Astrocyte of the cerebellum (primary cell): ENCODE data around the gene MN1.
A peak's percentile ranks its signal among the peaks of the same experiment; 100 is the strongest.

ENCODE experiments used
- DNase-seq: peaks from one replicate; pipeline ENCODE4 v3.0.0-alpha.2; 2011; ENCODE audit warnings: low read depth
- H3K4me3 ChIP-seq: 2 replicates; pipeline ENCODE4 v1.5.1; 2011; ENCODE audit warnings: mild to moderate bottlenecking, low read depth, low read length, moderate library complexity
- CTCF ChIP-seq: IDR thresholded peaks from 2 replicates; pipeline ENCODE4 v1.5.1; 2012; ENCODE audit warnings: low read length, low read depth, moderate library complexity, mild to moderate bottlenecking; ENCODE audit errors: missing control alignments
- in situ Hi-C: cut with HindIII; loops from 2 replicates; pipeline ENCODE4 v1.10.0; 2017; ENCODE audit warnings: low sequenced_read_pairs

Gene MN1

GRCh38 chr22:27800250-27801201 is 1.0 kb downstream of the MN1 start:
- DNase-seq: no peak
- H3K4me3 ChIP-seq: peak overlapping the region; percentile 76
- no peak for TF ChIP-seq CTCF
- in situ Hi-C loops: no loop called here

- DNase-seq: no peak
These were observed 1.7 kb downstream of the MN1 start for GRCh38 chr22:27799827-27800249.

DNA sequence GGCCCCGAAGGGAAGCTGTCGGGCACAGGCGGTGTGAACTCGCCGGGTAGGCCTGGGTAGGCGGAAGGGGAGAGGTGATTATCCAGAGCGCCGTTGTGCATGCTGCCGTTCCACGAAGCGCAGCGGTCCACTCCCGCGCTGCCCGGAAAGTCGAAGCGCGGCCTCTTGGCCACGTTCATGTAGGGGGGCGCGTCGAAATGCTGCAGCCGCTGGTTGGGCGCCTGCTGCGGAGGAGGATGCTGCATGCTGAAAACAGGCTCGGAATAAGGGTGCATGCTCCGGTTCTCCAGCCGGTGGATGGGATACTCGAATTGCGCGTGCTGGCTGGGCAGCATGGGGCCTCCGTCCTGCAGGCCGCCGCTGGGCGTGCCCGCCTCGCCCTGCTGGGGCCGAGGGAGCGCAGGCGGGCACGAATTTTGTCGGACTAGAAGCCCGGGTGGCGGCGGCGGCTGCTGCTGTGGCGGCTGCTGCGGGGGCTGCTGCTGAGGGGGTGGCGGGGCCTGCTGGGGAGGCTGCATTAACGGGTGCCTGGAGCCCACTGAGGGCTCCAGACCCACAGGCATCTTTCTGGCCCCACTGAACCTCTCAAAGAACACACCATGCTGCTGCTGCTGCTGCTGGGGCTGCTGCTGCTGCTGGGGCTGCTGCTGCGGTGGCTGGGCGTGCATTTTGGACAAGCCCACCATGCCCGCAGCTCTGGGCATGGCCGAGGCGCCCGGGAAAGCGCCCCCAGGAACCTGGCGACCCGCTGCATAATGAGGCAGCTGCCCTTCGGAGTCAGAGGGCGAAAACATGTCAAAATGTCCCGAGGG is 2.3 kb downstream of the MN1 start:
- in situ Hi-C loops: no loop called here
- no peak for DNase-seq
- no peak for TF ChIP-seq CTCF
- H3K4me3 ChIP-seq: peak overlapping the region; percentile 76

More at GRCh38 chr22:27799827-27800249, 1.7 kb downstream of the MN1 start:
- TF ChIP-seq CTCF: no peak
- H3K4me3 ChIP-seq: peak overlapping the region; percentile 76
- in situ Hi-C loops: no loop called here

GRCh38 chr22:27798511-27799014 is 3.0 kb downstream of the MN1 start:
- peak overlapping the region; percentile 76 for H3K4me3 ChIP-seq
- DNase-seq: no peak
- TF ChIP-seq CTCF: no peak
- in situ Hi-C loops: no loop called here

DNA sequence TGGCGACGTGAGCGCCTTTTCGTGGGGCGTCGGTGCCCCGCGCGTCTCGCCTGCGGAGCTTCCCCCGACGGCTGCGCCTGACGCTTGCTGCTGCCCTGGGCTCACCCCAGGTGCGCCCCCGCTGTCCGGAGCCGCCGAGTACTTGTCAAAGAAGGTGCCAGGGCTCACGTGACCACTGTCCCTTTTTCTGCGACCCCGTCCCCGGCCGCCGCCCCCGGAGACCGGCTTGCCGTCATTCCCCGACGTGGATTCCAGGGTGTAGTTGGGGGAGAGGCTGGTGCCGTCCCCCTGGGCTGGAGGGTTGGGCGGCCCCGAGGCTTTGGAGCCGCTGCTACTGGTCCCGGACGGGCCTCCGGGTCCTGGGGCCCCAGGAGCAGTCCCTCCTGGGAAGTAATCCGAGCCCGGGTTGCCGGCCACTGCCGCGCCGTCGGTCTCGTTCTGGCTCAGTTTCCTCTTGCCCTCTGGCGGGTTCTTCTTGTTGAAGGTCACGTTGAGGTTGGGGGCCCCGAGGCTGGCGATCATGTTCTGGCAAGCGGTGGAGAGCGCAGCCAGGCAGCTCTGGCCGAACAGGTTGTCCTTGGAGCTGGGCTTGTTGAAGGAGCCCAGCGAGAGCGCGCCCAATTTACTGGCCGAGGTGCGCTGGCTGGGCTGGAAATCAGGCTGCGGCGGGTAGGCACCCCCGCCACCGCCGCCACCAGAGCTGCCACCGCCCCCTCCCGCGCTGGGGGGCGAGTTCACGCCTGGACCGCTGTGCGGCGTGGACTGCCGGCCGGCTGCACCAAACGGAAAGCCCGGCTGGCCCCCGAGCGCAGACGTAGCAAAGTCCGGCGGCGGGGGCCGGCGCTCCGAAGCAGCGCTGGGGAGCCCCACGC is 3.8 kb downstream of the MN1 start:
- DNase-seq: no peak
- in situ Hi-C loops: no loop called here
- no peak for TF ChIP-seq CTCF
- H3K4me3 ChIP-seq: peak overlapping the region; percentile 76
